Measurements from ENCODE around the gene YPEL2.

Gene YPEL2

DNA sequence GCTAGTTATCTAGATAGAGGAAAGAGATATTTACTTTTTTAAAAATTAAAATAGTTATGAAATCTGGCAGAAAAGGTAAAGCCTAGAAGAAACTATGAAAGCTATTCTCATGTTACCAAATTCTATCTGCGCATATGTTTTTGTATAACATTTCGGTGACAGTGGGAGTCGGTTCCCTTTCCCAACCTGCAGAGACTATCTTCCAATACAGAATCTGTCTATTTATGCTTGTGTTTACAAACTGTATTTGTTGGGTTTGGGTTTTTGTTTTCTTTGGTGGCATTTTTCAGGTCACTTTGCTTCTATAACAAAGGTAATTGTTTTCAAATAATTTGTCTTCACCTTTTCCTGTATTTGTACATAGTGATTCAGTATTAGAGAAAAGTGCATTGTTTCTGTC lies 69.8 kb downstream of the YPEL2 start:
- CTCF ChIA-PET: interaction anchor here (0.6 to 2.0 kb wide), 6 partner anchors 21 to 91 kb away, joined by 3 to 7 read pairs (median 4); no protein-coding TSS in a partner anchor
- TF ChIP-seq, protein P1, sequence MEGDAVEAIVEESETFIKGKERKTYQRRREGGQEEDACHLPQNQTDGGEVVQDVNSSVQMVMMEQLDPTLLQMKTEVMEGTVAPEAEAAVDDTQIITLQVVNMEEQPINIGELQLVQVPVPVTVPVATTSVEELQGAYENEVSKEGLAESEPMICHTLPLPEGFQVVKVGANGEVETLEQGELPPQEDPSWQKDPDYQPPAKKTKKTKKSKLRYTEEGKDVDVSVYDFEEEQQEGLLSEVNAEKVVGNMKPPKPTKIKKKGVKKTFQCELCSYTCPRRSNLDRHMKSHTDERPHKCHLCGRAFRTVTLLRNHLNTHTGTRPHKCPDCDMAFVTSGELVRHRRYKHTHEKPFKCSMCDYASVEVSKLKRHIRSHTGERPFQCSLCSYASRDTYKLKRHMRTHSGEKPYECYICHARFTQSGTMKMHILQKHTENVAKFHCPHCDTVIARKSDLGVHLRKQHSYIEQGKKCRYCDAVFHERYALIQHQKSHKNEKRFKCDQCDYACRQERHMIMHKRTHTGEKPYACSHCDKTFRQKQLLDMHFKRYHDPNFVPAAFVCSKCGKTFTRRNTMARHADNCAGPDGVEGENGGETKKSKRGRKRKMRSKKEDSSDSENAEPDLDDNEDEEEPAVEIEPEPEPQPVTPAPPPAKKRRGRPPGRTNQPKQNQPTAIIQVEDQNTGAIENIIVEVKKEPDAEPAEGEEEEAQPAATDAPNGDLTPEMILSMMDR (IDR thresholded peaks at IDR 0.05; ENCODE audit: insufficient read depth, low read length, missing control alignments): no peak

DNA sequence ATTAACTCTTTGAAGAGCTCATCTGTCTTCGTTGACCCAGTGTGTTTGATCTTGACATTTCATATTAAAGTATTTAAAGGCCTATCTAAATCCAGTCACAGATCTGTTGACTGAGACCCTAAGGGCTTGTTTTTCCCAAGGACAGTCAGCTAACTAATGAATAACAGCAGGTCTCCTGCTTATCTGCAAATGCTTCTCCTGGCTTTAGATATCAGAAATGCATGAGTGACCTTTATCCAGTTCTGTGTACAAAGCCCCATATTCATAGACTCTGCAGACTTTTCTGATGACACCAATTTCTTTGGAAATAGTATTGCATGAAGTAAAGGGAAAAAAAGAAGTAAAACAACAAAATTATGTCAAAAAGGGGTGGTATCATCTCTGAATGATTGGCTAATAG lies 70.3 kb downstream of the YPEL2 start:
- TF ChIP-seq, protein P1 (IDR thresholded peaks at IDR 0.05; ENCODE audit: insufficient read depth, low read length, missing control alignments): no peak
- CTCF ChIA-PET: interaction anchor here (1.1 to 2.0 kb wide), 7 partner anchors 13 to 91 kb away, joined by 3 to 7 read pairs (median 4); no protein-coding TSS in a partner anchor

More for the DNA sequence above, 69.8 kb downstream of the YPEL2 start:
- DNase-seq (ENCODE audit: low read depth, low spot score): no peak
- H3K4me3 ChIP-seq (ENCODE audit: low read depth, low read length): no peak overlapping the region
- POLR2A ChIA-PET: no interaction called here

DNA sequence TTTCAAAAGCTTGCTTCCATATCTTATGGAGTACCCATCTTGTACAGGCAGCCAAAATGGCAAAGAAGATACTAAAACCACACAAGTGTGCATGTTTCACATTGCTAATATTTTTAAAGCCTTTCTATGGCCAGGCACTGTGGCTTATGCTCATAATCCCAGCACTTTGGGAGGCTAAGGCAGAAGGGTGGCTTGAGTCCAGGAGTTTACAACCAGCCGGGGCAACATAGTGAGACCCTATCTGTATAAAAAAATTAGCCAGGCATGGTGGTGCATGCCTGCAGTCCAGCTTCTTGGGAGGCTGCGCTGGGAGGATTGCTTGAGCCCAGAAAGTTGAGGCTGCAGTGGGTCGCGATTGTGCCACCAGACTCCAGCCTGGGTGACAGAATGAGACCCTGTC lies 71.3 kb downstream of the YPEL2 start:
- CTCF ChIA-PET: interaction anchor here (1.1 to 2.0 kb wide), 6 partner anchors 14 to 92 kb away, joined by 3 to 7 read pairs (median 4); no protein-coding TSS in a partner anchor
- no peak overlapping the region for H3K4me3 ChIP-seq (ENCODE audit: low read depth, low read length)
- no peak for DNase-seq (ENCODE audit: low read depth, low spot score)
- POLR2A ChIA-PET: no interaction called here
- TF ChIP-seq, protein P1 (IDR thresholded peaks at IDR 0.05; ENCODE audit: insufficient read depth, low read length, missing control alignments): no peak

More for the DNA sequence above, 70.3 kb downstream of the YPEL2 start:
- no peak overlapping the region for H3K4me3 ChIP-seq (ENCODE audit: low read depth, low read length)
- POLR2A ChIA-PET: no interaction called here
- no peak for DNase-seq (ENCODE audit: low read depth, low spot score)

DNA sequence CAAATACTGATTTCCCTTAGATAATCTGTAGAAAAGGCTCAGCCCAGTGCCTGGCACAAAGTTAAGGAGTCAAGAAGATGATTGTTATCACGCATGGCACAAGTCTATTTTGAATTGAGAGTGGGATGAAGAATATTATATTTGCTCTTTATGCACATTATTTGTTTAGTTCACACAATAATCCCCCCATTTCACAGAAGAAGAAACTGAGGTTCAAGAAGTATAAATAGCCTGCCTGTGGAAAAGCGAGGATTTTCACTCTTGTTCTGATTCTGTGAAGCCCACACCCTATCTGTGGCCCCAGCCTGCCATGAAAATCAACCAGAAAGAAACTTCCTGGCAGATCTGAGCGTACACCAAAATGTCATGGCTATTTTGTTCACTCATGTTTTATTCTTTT lies 73.0 kb downstream of the YPEL2 start:
- CTCF ChIA-PET: no interaction called here
- DNase-seq (ENCODE audit: low read depth, low spot score): no peak
- POLR2A ChIA-PET: no interaction called here

DNA sequence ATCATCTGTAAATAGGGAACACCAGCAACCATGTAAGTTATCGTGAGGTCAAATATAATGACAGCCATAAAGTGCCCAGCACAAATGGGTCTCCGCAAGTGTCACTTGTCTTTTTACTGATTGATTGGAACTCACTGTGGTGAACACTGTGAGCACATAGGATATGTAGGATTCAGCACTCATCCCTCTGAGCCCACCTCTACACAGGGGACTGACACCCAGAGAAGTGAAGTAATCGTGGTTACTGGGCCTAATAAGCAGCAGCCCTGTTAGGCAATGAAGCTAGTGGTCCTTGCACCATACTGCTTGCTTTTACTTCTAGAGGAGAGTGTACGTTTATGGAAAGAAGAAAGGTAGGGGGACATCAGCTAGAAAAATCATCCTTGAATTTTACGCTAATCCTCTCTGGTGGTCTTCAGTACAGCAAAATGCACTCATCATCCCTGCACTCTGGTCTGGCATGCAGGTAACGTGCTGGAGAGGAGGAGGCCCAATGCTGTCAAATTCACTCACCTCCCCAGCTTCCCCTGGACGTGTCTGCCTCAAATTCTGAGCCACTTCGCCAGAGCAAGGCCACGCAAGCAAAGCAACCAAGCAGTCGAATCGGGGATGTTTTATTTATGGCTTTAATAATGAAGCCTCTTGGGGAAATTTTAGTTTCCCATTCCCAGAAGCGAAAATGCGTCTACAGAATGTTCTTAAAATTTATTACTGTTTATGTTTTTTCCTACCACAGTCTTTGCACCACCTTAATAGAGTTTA lies 74.7 kb downstream of the YPEL2 start:
- ChIA-PET POLR2A (no interaction called here), CTCF (interaction anchor here (1.0 kb wide), 1 partner anchor 77 kb away, joined by 3 read pairs; no protein-coding TSS in a partner anchor)
- DNase-seq (ENCODE audit: low read depth, low spot score): no peak
- no peak overlapping the region for H3K4me3 ChIP-seq (ENCODE audit: low read depth, low read length)
- TF ChIP-seq, protein P1 (IDR thresholded peaks at IDR 0.05; ENCODE audit: insufficient read depth, low read length, missing control alignments): no peak

More for the DNA sequence above, 73.0 kb downstream of the YPEL2 start:
- TF ChIP-seq, protein P1 (IDR thresholded peaks at IDR 0.05; ENCODE audit: insufficient read depth, low read length, missing control alignments): no peak
- H3K4me3 ChIP-seq (ENCODE audit: low read depth, low read length): no peak overlapping the region

DNA sequence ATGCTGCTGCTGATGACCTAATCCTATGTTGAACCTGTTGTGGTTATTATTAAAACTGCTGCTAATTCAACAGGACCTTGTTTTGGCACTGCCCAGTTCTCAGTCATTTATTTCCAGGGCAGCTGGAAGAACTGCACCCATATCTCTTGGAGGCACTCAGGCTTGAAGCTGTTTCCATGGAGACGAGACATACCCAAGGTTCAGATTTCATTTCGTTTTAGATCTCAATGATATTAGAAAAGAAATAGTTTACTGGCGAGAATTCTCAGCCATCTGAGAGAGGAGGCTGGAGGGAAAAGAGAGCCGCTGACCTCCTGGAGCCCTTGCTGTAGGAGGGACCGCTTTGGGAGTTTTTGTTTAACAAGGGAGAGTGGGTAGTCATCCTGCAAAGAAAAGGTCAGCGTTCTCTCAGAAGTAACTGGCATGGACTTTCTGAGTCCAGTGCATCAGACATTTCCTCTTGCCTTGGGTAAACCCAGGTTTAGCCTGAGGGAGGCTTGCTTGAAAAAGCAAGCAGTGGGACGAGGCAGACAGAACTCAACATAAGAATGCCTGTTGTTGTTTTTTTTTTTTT lies 75.4 kb downstream of the YPEL2 start:
- POLR2A ChIA-PET: no interaction called here
- no peak for DNase-seq (ENCODE audit: low read depth, low spot score)
- H3K4me3 ChIP-seq (ENCODE audit: low read depth, low read length): no peak overlapping the region
- TF ChIP-seq, protein P1 (IDR thresholded peaks at IDR 0.05; ENCODE audit: insufficient read depth, low read length, missing control alignments): no peak
- CTCF ChIA-PET: no interaction called here
